Fibroblast of lung (primary cell): ENCODE data around the gene EBF4. TPM values are rescaled to one million over a fixed set of nuclear protein-coding genes. Genes with fewer than 3 reads are reported as not detected.

Experiments used
- DNase-seq, 2 donors: peaks; one replicate each; pipeline versions ENCODE4 v3.0.0 to v3.0.0-alpha.2; 2010; ENCODE audit warnings: low read depth in 2 of 2
- H2AFZ ChIP-seq: 2 replicates; pipeline ENCODE4 v1.5.1; 2012; ENCODE audit warnings: low read length, control low read depth, inconsistent platforms
- H3K27ac ChIP-seq: 2 replicates; pipeline ENCODE4 v1.5.1; 2011; ENCODE audit warnings: low read length, control low read depth; ENCODE audit not compliant: insufficient read depth
- H3K27me3 ChIP-seq: 2 replicates; pipeline ENCODE4 v1.5.1; 2011; ENCODE audit warnings: mild to moderate bottlenecking, low read length; ENCODE audit not compliant: control insufficient read depth, insufficient read depth
- H3K36me3 ChIP-seq: 2 replicates; pipeline ENCODE4 v1.5.1; 2011; ENCODE audit warnings: low read length; ENCODE audit not compliant: control insufficient read depth, insufficient read depth
- H3K4me1 ChIP-seq: 2 replicates; pipeline ENCODE4 v1.5.1; 2011; ENCODE audit warnings: low read length; ENCODE audit not compliant: control insufficient read depth, insufficient read depth; ENCODE audit errors: extremely low read depth
- H3K4me2 ChIP-seq: 2 replicates; pipeline ENCODE4 v1.5.1; 2011; ENCODE audit warnings: low read length, control low read depth; ENCODE audit not compliant: insufficient read depth; ENCODE audit errors: extremely low read depth
- H3K4me3 ChIP-seq, 4 experiments: fragments of 200-600 bp in 1 of 4; sonication (generic) in 1 of 4; replicated peaks in 1 of 4; 2 replicates each; pipeline ENCODE4 v1.5.1; 2011 to 2016; ENCODE audit warnings: low read length in 4 of 4, low read depth in 3 of 4, mild to moderate bottlenecking in 3 of 4, control low read depth in 2 of 4, inconsistent platforms in 1 of 4, mixed read lengths in 1 of 4; ENCODE audit not compliant: insufficient read depth in 1 of 4; ENCODE audit errors: control extremely low read depth in 1 of 4
- H3K79me2 ChIP-seq: 2 replicates; pipeline ENCODE4 v1.5.1; 2012; ENCODE audit warnings: mild to moderate bottlenecking, low read length, inconsistent platforms; ENCODE audit not compliant: control insufficient read depth, insufficient read depth
- H3K9ac ChIP-seq: 2 replicates; pipeline ENCODE4 v1.5.1; 2011; ENCODE audit warnings: mild to moderate bottlenecking, low read length, control low read depth; ENCODE audit not compliant: insufficient read depth
- H3K9me3 ChIP-seq: 2 replicates; pipeline ENCODE4 v1.5.1; 2012; ENCODE audit warnings: low read depth, low read length; ENCODE audit not compliant: control insufficient read depth, insufficient read depth
- H4K20me1 ChIP-seq: 2 replicates; pipeline ENCODE4 v1.5.1; 2011; ENCODE audit warnings: low read length; ENCODE audit not compliant: control insufficient read depth, insufficient read depth; ENCODE audit errors: extremely low read depth
- CTCF ChIP-seq, 2 donors: IDR thresholded peaks in 1 of 2; conservative IDR thresholded peaks in 1 of 2; 1 replicate in 1 of 2; 2 replicates in 1 of 2; pipeline ENCODE4 v1.5.1; 2011 to 2012; ENCODE audit warnings: low read length in 2 of 2, control low read depth in 1 of 2, inconsistent platforms in 1 of 2, low read depth in 1 of 2, mild to moderate bottlenecking in 1 of 2
- EZH2 ChIP-seq: IDR thresholded peaks from 2 replicates; pipeline ENCODE4 v1.5.1; 2012; ENCODE audit warnings: low read length, control low read depth, mild to moderate bottlenecking; ENCODE audit errors: missing control alignments
- polyA plus RNA-seq, 2 donors: library from polyadenylated mRNA; depleted of rRNA in 1 of 2; stranded (reverse) in 1 of 2; unstranded in 1 of 2; fragments of >200 nt; gene quantifications; 2 replicates each; pipeline ENCODE4 v1.2.1, GENCODE V29; 2011 to 2012; ENCODE audit warnings: missing spikeins in 1 of 2
- total RNA-seq: library from RNA; depleted of rRNA; stranded (reverse); fragments of >200 nt; gene quantifications from 2 replicates; pipeline ENCODE4 v1.2.1, GENCODE V29; 2014

The EBF4 gene
- total and polyA plus RNA-seq, 2 donors (not counting 1 experiment from before 2014, with no cell fraction given), result 0.35 to 0.99 TPM

GRCh38 chr20:2742934-2743559 lies 50.5 kb downstream of the EBF4 start:
- H4K20me1 ChIP-seq, result no peaks in the 10 kb centered on the region
- no peak overlapping the region for H3K27ac ChIP-seq
- no peak overlapping the region for H3K9ac ChIP-seq
- H3K79me2 ChIP-seq, result no peaks in the 10 kb centered on the region
- peak; percentile 39 to 46 for DNase-seq
- H3K9me3 ChIP-seq, result no peaks in the 10 kb centered on the region
- no peak overlapping the region for H3K4me2 ChIP-seq
- TF ChIP-seq EZH2 (no peak), CTCF (conservative IDR thresholded peaks at IDR 0.05 in 1 of 2, IDR thresholded peaks at IDR 0.05 in 1 of 2; ENCODE audit: low read depth in 1 of 2, low read length in 2 of 2) (peak; percentile 77 to 87)
- no peaks in the 10 kb centered on the region for H3K27me3 ChIP-seq
- H3K36me3 ChIP-seq, result no peaks in the 10 kb centered on the region
- no peak overlapping the region for H3K4me3 ChIP-seq
- no peak overlapping the region for H2AFZ ChIP-seq
- H3K4me1 ChIP-seq, result no peaks in the 10 kb centered on the region

- H3K4me2 ChIP-seq, result no peak overlapping the region
- no peak for DNase-seq
Observed at GRCh38 chr20:2745060-2745910, 52.7 kb downstream of the EBF4 start.

More at GRCh38 chr20:2745060-2745910, 52.7 kb downstream of the EBF4 start:
- TF ChIP-seq EZH2, result no peak
- no peak for TF ChIP-seq CTCF (conservative IDR thresholded peaks at IDR 0.05 in 1 of 2, IDR thresholded peaks at IDR 0.05 in 1 of 2; ENCODE audit: low read depth in 1 of 2, low read length in 2 of 2)
- H4K20me1 ChIP-seq, result no peaks in the 10 kb centered on the region
- H2AFZ ChIP-seq, result no peak overlapping the region
- H3K9ac ChIP-seq, result no peak overlapping the region
- no peaks in the 10 kb centered on the region for H3K79me2 ChIP-seq
- H3K9me3 ChIP-seq, result no peaks in the 10 kb centered on the region
- H3K36me3 ChIP-seq, result no peaks in the 10 kb centered on the region
- H3K27me3 ChIP-seq, result peaks cover 5% of the 10 kb centered on the region
- no peaks in the 10 kb centered on the region for H3K4me1 ChIP-seq
- no peak overlapping the region for H3K27ac ChIP-seq
- no peak overlapping the region for H3K4me3 ChIP-seq
